NCI-H524 treated with DMSO at 0.1 percent for 48 hours (cell line): ENCODE data around the gene TNFRSF25.
A peak's percentile ranks its signal among the peaks of the same experiment; 100 is the strongest.

ENCODE experiments used
- DNase-seq: peaks from one replicate; lab custom pipeline; 2025; lab: John Stamatoyannopoulos, UW

The TNFRSF25 gene

DNA sequence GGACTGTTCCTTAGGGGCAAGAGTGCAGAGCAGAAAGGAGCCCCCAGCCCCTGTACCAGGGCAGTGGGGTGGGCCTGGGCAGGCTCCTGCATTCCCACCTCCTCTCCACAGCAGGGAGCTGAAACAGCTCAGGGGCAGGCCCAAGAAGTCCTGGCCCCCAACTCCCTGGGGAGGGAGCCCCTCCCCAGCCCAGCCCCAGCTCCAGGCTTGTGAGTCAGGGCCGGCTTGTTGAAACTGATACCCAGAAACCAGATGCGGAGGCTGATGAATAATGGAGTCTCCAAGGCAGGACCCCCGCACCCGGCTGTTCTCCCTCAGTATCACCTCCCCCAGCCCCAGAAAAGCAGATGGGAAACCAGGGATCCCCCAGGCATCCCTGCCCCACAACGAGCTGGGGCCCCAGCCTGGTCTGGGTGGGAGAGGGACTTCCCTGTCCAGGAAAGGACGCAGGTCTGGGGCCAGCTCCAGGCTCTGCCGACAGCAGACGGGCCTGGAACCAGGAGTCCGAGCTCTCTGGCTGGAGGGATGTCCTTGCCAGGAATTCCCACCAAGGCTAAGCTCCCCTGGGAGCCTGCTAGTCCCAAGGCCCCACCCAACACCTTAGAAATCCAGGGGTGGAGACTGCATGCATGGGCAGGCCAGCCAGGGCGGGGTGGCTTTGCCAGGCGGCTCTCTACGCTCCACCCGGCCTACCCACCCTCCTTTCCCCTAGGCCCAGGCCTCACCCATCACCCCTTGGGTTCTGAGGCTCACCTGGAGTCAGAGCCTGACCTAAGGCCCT lies 22.8 kb upstream of the TNFRSF25 start:
- no peak for DNase-seq

DNA sequence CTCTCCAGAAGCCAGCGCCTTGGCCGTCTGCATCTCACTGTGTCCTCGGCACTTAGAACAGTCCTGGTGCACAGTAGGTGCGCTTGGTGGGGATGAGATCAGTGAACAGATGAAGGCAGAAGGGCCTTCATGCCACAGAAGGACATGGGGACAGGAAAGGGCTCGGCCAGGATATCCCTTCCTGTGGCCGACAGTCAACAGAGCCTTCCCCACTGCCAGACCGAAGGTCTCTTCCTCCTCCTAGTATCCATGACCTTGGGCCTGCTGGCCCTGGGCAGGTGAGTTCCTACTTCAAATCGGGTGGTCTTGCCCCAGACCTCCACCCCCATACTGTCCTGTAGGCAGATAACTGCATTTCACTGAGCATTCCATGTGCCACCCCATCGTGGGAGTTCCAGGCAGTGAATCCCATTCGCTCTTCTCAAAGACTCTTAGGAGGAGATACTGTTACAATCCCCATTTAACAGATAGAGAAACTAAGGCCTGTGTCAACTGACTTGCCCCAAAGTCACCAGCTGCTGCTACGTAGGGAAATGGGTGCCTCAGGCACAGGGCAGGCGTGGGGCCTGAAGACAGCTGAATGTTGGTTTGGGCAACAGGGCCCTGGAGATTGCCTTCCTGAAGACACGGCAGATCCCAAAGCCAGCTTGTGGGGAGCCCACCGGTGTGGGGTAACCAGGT lies 22.0 kb upstream of the TNFRSF25 start:
- DNase-seq, result no peak

- peak; percentile 39 for DNase-seq
Observed at GRCh38 chr1:6486433-6487011, 20.5 kb upstream of the TNFRSF25 start.

DNA sequence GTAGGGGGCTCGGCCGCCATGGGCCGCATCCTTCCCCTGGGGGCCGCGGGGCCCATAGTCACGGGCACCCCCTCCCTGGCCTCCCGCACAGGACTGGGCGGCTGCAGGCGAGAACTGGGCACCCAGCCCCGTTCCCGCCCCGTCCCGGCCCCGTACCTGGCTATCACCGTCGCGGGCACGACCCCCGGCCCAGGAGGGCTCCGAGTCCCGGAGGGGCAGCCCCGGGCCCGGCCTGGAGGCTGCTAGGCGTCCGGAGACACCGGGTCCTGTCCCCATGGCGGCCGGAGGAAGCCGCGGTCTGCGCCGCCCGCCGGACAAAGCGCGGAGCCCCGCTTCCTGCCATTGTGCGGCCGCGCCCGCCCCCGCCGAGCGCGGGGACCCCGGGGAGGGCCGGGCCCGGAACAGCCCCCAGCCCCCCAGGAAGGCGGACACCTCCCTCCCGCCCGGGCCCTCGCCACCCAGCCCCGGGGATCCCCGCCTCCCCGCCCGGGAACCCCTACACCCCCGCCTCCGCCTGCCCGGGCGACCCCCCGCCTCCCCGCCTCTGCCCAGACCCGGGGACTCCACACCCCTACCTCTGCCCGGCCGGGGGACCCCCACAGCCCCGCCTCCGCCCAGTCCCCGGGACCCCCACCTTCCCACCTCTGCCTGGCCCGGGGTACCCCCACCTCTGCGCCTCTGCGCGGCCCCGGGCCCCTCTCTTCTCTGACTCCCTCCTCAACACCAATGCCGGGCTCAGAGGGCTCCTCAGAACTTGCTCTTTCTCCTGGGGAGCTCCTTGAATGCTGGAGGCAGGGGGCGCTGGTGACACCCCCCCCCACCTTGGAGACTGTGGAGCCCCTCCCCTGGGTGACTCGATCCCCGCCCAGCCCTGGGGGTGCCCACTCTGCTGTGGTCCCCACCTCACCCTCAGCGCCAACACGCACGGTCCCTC lies 19.5 kb upstream of the TNFRSF25 start:
- no peak for DNase-seq

GRCh38 chr1:6484826-6485167 lies 18.8 kb upstream of the TNFRSF25 start:
- no peak for DNase-seq

- DNase-seq, result no peak
Observed at GRCh38 chr1:6483761-6484117, 17.8 kb upstream of the TNFRSF25 start.

DNA sequence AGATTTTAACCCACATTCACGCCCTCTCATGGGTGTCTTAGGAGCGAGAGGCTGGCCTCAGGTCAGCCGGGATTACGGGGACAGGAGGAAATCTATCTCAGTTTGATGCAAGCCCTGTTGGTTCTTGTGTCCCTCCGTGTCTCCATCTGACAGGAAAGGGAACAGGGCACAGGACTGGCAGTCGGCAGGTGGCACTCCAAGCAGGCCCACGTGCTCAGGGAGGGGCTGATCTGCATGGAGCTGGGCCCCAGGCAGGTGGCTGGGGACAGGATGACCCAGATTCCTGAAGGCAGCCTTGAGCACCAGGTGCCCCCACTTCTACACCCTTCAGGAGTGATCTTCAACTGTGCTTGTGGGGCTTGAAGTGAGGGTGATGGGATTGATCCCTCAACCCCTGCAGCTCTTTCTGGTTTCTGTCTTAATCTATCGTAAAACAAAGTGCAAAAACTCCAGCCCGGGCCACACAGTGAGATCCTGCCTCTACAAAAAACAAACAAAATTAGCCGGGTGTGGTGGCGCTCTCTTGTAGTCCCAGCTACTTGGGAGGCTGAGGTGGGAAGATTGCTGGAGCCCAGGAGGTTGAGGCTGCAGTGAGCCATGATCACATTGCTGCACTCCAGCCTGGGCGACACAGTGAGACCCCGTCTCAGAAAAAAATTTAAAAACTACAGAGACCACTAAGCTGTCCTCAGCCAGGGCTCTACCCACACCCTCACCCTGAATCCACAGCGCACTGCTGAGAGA lies 17.2 kb upstream of the TNFRSF25 start:
- DNase-seq, result no peak

DNA sequence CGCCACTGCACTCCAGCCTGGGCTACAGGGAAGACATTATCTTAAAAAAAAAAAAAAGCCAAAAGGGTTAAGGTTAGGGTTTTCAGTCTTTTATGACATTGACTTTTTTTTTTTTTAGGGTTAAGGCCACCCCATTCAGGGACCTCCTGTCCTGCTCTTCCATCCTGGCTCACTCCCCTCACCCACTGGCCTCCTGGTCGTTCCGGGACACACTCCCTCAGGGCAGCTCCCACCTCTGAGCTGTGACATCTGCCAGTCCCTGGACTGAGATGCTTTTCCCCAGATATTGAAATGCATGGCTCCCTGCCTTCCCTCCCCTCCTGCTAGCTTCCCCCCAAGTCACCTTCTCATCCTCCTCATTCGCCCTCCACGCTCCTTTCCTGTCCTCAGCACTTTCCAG lies 15.8 kb upstream of the TNFRSF25 start:
- no peak for DNase-seq

DNA sequence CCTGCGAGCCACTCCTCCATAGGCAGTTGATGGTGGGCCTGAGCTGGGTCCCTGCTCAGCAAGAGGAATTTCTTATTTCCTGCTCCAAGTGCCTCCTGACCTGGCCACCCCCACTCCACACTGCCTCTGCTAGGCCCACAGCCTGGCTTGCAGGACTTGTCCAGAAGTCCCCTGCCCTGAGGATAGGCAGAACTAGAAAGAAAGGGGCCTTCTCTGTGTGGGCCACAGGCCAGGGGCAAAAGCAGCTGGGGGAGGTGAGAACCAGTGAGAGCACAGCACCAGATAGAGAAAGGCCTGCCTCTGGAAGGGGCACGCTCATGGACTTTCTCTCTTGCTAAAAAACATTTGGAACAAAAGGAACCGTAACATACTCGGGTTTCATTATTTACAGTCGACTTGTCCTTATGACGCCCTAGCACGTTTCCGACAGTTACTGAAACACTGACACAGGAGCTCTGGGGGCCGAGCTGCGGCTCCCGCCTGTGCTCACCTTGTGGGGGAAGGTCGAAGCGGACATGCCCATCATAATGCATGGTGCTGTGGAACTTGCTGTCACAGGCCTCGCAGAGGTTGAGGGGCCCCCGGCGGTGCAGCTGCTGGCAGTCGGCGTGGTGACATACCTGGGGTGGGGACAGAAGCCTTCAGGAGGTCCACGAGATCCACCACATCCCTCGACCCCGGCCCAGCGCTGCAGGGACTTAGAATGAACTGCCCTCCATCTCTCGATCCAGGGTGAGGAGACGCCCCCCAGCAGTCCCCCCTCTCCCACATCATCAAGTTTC lies 11.3 kb upstream of the TNFRSF25 start:
- no peak for DNase-seq

- DNase-seq, result no peak
Observed at GRCh38 chr1:6476483-6476882, 10.5 kb upstream of the TNFRSF25 start.

GRCh38 chr1:6475381-6476133 lies 9.6 kb upstream of the TNFRSF25 start:
- no peak for DNase-seq

GRCh38 chr1:6474815-6475282 lies 8.9 kb upstream of the TNFRSF25 start:
- DNase-seq, result no peak

- DNase-seq, result no peak
Observed at GRCh38 chr1:6473974-6474814, 8.2 kb upstream of the TNFRSF25 start.

DNA sequence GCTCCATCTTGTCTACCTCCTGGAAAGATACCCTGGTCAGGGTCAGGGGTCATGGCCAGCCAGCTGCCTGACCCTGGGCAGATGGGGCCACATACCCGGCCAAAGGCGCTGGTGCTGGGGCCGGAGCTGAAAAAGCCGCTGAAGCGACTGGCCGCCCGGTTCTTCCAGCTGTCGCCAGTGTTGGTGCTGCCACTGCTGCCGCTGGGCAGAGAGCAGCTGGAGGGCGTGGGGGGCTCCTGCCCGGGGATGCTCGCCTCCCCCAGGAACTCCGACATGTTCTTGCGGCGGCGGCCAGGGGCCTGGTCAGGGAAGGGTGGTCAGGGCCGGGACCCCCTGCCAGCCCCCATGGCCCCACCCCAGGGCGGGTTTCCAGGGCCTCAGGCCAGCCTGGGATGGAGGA lies 7.2 kb upstream of the TNFRSF25 start:
- DNase-seq, result no peak

- DNase-seq, result no peak
Observed at GRCh38 chr1:6472391-6472790, 6.4 kb upstream of the TNFRSF25 start.

DNA sequence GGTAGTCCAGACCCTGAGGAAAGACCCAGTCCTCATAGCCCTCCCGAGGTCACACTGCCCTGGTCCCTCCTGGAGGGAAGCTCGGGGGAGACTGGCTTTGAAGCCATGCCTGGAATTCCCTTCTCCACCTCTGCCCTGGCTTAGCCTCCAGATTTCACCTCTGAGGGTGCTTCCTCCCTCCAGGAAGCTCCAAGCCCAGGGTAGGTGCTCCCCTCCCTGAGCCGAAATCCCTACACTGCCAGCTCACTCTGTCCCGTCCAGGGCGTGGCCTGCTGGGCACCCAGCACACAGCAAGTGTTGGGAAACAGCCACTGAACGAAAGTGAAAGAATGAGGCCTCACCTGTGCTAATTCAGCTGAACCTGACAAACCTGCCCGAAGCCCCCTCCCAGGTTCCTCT lies 6.0 kb upstream of the TNFRSF25 start:
- no peak for DNase-seq

DNA sequence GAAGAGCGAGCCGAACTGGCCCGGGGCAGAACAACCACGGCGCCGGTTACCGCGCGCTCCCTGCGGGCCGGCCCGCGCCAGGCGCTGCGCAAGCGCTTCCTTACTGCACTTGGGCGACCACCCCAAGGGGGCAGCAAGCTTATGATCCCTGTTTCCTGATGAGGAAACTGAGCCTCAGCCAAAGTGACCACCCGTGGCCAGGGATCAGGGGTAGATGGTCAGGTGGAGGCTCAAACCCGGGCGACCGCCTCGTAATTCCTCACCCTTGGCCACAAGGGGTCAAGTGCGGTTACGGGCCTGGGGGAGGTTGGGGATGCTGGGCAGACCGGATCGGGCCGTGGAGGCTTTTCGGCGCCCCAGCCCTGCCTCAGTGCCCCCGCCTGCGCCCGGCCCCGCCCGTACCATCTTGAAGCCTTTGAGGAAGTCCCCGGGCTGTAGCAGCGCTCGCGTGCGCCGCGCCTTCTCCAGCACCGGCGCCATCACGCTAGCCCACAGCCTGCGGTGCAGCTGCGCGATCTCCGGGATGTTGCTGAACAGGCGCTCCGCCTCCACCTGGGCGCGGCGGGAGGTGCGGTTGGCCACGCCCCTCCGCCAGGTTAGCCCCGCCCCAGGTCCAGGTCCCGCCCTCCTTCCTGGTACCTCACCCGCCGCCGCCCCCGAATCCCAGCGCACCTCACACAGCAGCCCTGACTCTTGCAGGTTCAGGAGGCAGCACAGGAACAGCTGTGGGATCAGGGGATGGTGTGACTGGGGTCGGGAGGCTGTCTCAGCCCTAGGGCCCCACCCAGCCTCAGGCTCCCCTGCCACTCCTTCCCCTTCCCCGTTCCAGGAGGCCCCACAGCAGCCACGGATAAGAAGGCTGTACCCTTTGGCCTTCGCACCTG lies 5.4 kb upstream of the TNFRSF25 start:
- DNase-seq, result no peak
